Left lung (tissue), 10 donors: ENCODE results near the gene PRPF18. TPM values are rescaled to one million over a fixed set of nuclear protein-coding genes. Genes with fewer than 3 reads are reported as not detected.

Experiments
- ATAC-seq: fragments of 200-7000 bp; cut with Tn5 transposase; one replicate; pipeline ENCODE4 v1.9.1; 2020; ENCODE audit warnings: moderate library complexity
- DNase-seq, 4 donors: peaks; one replicate each; pipeline ENCODE4 v3.0.0-alpha.2; 2013 to 2020
- H3K27ac ChIP-seq, 2 donors: fragments of 200-600 bp; sonication (generic) in 1 of 2; one replicate each; pipeline versions ENCODE4 v1.5.0 to v1.8.0; 2020 to 2021
- H3K27me3 ChIP-seq, 2 donors: fragments of 200-600 bp; sonication (generic) in 1 of 2; one replicate each; pipeline versions ENCODE4 v1.5.0 to v1.8.0; 2020 to 2021
- H3K36me3 ChIP-seq, 2 donors: fragments of 200-600 bp; sonication (generic) in 1 of 2; one replicate each; pipeline versions ENCODE4 v1.5.0 to v1.8.0; 2020 to 2021
- H3K4me1 ChIP-seq, 2 donors: fragments of 200-600 bp; one replicate each; pipeline ENCODE4 v1.8.0; 2021
- H3K4me3 ChIP-seq, 2 donors: fragments of 200-600 bp; sonication (generic) in 1 of 2; one replicate each; pipeline versions ENCODE4 v1.5.0 to v1.8.0; 2020 to 2021; ENCODE audit warnings: mild to moderate bottlenecking in 1 of 2
- H3K9me3 ChIP-seq, 2 donors: fragments of 200-600 bp; sonication (generic) in 1 of 2; one replicate each; pipeline versions ENCODE4 v1.5.0 to v1.8.0; 2020 to 2021
- CTCF ChIP-seq, 2 donors: fragments of 200-600 bp; sonication (generic) in 1 of 2; IDR thresholded peaks; one replicate each; pipeline versions ENCODE4 v1.5.0 to v1.8.0; 2021; ENCODE audit warnings: antibody characterized with exemption in 2 of 2
- intact Hi-C, 2 donors: fragments of 100-400 bp; cut with DNase I; formaldehyde crosslinking; loops; one replicate each; pipeline versions ENCODE4 v1.11.2 to v1.14.2; 2022
- polyA plus RNA-seq, 6 donors: library from polyadenylated mRNA; unstranded; fragments of 120-200 nt; gene quantifications; one replicate each; pipeline ENCODE4 v1.2.1, GENCODE V29; 2013; ENCODE audit not compliant: insufficient read length in 6 of 6
- total RNA-seq, 2 donors: library from RNA; stranded (reverse); fragmentation: NEBNext Ultra II Directional; extraction: Animal tissue kit (Norgen Biotek cat#: 25700); gene quantifications; one replicate each; pipeline ENCODE4 v1.2.1, GENCODE V29; 2021
- donor health status: DM: no; HTN: yes; CAD: no.
- donor health status: DM: no; HTN: no; CAD: no.

Gene PRPF18
- total and polyA plus RNA-seq, 8 donors = 17.0 to 29.1 (median 26.1) TPM

GRCh38 chr10:13642293-13642692 lies 55.5 kb downstream of the PRPF18 start:
- H3K36me3 ChIP-seq = peaks cover 0 to 77% of the 10 kb centered on the region in 2 donors

GRCh38 chr10:13643016-13643415 lies 56.3 kb downstream of the PRPF18 start:
- DNase-seq (no peak), ATAC-seq (no peak)
- Histone ChIP-seq H3K36me3 (peaks cover 0 to 80% of the 10 kb centered on the region in 2 donors), H3K4me3 (no peak overlapping the region), H3K27ac (no peak overlapping the region), H3K4me1 (no peaks in the 10 kb centered on the region), H3K27me3 (no peaks in the 10 kb centered on the region), H3K9me3 (peaks cover 0 to 16% of the 10 kb centered on the region in 2 donors)
- intact Hi-C loops = no loop called here
- no peak for TF ChIP-seq CTCF (IDR thresholded peaks at IDR 0.05)

More at GRCh38 chr10:13642293-13642692, 55.5 kb downstream of the PRPF18 start:
- DNase-seq = no peak
- no peak for TF ChIP-seq CTCF (IDR thresholded peaks at IDR 0.05)
- no peak for ATAC-seq
- intact Hi-C loops = no loop called here
- Histone ChIP-seq H3K27ac (no peak overlapping the region), H3K4me3 (no peak overlapping the region), H3K9me3 (peaks cover 0 to 16% of the 10 kb centered on the region in 2 donors), H3K4me1 (no peaks in the 10 kb centered on the region), H3K27me3 (no peaks in the 10 kb centered on the region)

- H3K9me3 ChIP-seq = peaks cover 0 to 16% of the 10 kb centered on the region in 2 donors
- no peak for ATAC-seq
- no peaks in the 10 kb centered on the region for H3K4me1 ChIP-seq
- H3K4me3 ChIP-seq = no peak overlapping the region
- intact Hi-C loops = no loop called here
- peaks cover 0 to 79% of the 10 kb centered on the region in 2 donors for H3K36me3 ChIP-seq
- H3K27me3 ChIP-seq = no peaks in the 10 kb centered on the region
- no peak for TF ChIP-seq CTCF (IDR thresholded peaks at IDR 0.05)
- no peak for DNase-seq
- no peak overlapping the region for H3K27ac ChIP-seq
These were observed 58.1 kb downstream of the PRPF18 start for GRCh38 chr10:13644866-13645265.

- DNase-seq (no peak), ATAC-seq (no peak)
- TF ChIP-seq CTCF (IDR thresholded peaks at IDR 0.05) = no peak
- Histone ChIP-seq H3K9me3 (no peaks in the 10 kb centered on the region), H3K4me1 (no peaks in the 10 kb centered on the region), H3K4me3 (no peak overlapping the region), H3K36me3 (peaks cover 0 to 88% of the 10 kb centered on the region in 2 donors), H3K27ac (no peak overlapping the region), H3K27me3 (no peaks in the 10 kb centered on the region)
- intact Hi-C loops = no loop called here
These were observed 61.7 kb downstream of the PRPF18 start for GRCh38 chr10:13648425-13648824.

DNA sequence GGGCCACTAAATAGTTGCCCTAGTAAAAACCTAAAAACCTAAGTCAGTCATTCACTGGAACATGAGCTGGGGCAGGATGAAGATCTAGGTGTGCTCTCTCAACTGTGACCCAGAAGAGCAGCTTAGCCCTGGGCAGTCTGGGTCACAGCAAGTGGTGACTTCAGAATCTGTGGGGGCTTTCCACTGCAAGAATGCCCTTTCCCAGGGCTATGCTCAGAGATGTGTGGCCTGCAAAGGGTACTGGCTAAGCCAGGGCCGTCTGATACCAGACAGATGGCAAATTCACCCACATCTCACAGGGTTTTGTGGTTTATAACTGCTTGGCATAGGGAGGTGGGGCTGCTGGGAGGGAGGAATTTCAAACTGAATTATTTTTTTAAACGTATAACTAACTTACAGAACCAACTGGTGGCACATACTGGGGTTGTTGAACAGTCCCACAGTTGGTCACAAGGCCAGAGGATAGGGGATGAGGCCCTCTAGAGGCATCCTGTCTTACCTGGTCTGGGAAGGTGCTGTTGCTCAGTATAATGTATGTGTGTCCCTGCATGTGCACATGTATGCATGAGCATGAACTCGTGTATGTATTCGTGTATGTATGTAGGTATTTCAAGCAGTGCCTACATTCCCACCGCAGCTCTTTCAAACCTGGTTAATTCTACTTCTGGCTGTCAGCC lies 63.2 kb downstream of the PRPF18 start:
- DNase-seq (no peak), ATAC-seq (no peak)
- Histone ChIP-seq H3K27ac (no peak overlapping the region), H3K4me3 (no peak overlapping the region), H3K9me3 (no peaks in the 10 kb centered on the region), H3K36me3 (peaks cover 0 to 98% of the 10 kb centered on the region in 2 donors), H3K27me3 (no peaks in the 10 kb centered on the region), H3K4me1 (no peaks in the 10 kb centered on the region)
- no peak for TF ChIP-seq CTCF (IDR thresholded peaks at IDR 0.05)
- intact Hi-C loops = no loop called here
